K562 (cell line): ENCODE results near the gene CNPY2. TPM values are rescaled to one million over a fixed set of nuclear protein-coding genes. Genes with fewer than 3 reads are reported as not detected.

Experiments
- CHD4 ChIP-seq: fragments of 200-600 bp; sonication (generic); IDR thresholded peaks from 3 replicates; pipeline ENCODE4 v1.6.1; 2012; ENCODE audit warnings: low read depth, mild to moderate bottlenecking, mixed read lengths, low read length, inconsistent platforms; ENCODE audit not compliant: insufficient read depth, insufficient replicate concordance, poor library complexity, severe bottlenecking
- CUX1 ChIP-seq: fragments of 200-800 bp; sonication (Bioruptor generic); IDR thresholded peaks from 2 replicates; pipeline ENCODE4 v1.6.1; 2016; ENCODE audit warnings: missing genetic modification characterization, missing compliant biosample characterization
- E4F1 ChIP-seq: fragments of 250-450 bp; sonication (Bioruptor Pico); IDR thresholded peaks from 2 replicates; pipeline ENCODE4 v1.5.0; 2021; ENCODE audit warnings: mild to moderate bottlenecking, borderline replicate concordance
- FOXA1 ChIP-seq: fragments of 450-650 bp; IDR thresholded peaks from 2 replicates; pipeline ENCODE4 v1.6.1; 2016; ENCODE audit warnings: mild to moderate bottlenecking, borderline replicate concordance
- GTF3C2 ChIP-seq: IDR thresholded peaks from 3 replicates; pipeline ENCODE4 v1.6.1; 2011; ENCODE audit warnings: borderline replicate concordance, mild to moderate bottlenecking, moderate library complexity; ENCODE audit not compliant: insufficient read length; ENCODE audit errors: extremely low read depth
- IFI16 ChIP-seq: fragments of 250-450 bp; sonication (Bioruptor Pico); IDR thresholded peaks from 2 replicates; pipeline ENCODE4 v2.1.2; 2022; ENCODE audit warnings: mild to moderate bottlenecking, inconsistent platforms
- MCM2 ChIP-seq: fragments of 450-650 bp; IDR thresholded peaks from 2 replicates; pipeline ENCODE4 v1.6.1; 2017; ENCODE audit warnings: low read depth, mild to moderate bottlenecking
- MCM5 ChIP-seq: fragments of 450-650 bp; IDR thresholded peaks from 2 replicates; pipeline ENCODE4 v1.6.1; 2016; ENCODE audit warnings: low read depth
- NR2F6 ChIP-seq: fragments of 450-650 bp; formaldehyde crosslinking; IDR thresholded peaks from 2 replicates; pipeline ENCODE4 v1.4.0; 2020; ENCODE audit warnings: mild to moderate bottlenecking
- PHB ChIP-seq: fragments of 250-450 bp; sonication (Bioruptor Pico); IDR thresholded peaks from 2 replicates; pipeline ENCODE4 v1.5.0; 2021
- RBM34 ChIP-seq: fragments of 200-400 bp; formaldehyde crosslinking; IDR thresholded peaks from 2 replicates; pipeline ENCODE4 v1.6.1; 2018; ENCODE audit warnings: low read length, borderline replicate concordance; ENCODE audit not compliant: insufficient read depth
- TRIM25 ChIP-seq: fragments of 450-650 bp; IDR thresholded peaks from 2 replicates; pipeline ENCODE4 v1.7.0; 2016; ENCODE audit warnings: borderline replicate concordance
- ZNF41 ChIP-seq: fragments of 250-450 bp; sonication (Bioruptor Pico); conservative IDR thresholded peaks from 2 replicates; pipeline ENCODE4 v1.4.0; 2020; ENCODE audit warnings: mild to moderate bottlenecking
- ZNF57 ChIP-seq: fragments of 450-650 bp; formaldehyde crosslinking; IDR thresholded peaks from 2 replicates; pipeline ENCODE4 v1.4.0; 2020; ENCODE audit warnings: mild to moderate bottlenecking, moderate library complexity
- polyA plus RNA-seq, 8 experiments: library from polyadenylated mRNA; depleted of rRNA in 4 of 8; stranded (reverse) in 5 of 8; unstranded in 3 of 8; fragments of >200 nt; fragmentation: Nextera tagmentation in 2 of 8; fragmentation: Illumina TruSeq in 1 of 8; extraction: Ambion mirVana in 2 of 8; extraction: Trizol in 1 of 8; gene quantifications; 2 replicates each; pipeline versions ENCODE4 v1.2.1 to v1.2.3, GENCODE V29; 2011 to 2014; ENCODE audit warnings: inconsistent platforms in 1 of 8, missing spikeins in 1 of 8
- total RNA-seq, 7 experiments: library from RNA; depleted of rRNA in 6 of 7; stranded (reverse); fragments of >200 nt in 6 of 7; fragmentation: Illumina TruSeq in 2 of 7; extraction: Trizol in 2 of 7; gene quantifications; 2 replicates each; pipeline versions ENCODE4 v1.2.1 to v1.2.3, GENCODE V29; 2011 to 2021; ENCODE audit warnings: low replicate concordance in 1 of 7

CNPY2 gene
- total and polyA plus RNA-seq, 9 of the 15 experiments (the other 6 are each of a cell fraction or from before 2014, with no cell fraction given), result 33.8 to 190 (median 138) TPM

GRCh38 chr12:56333679-56334489 is 18.1 kb upstream of the CNPY2 start, which contains the start of gene PAN2 (continued):
- 0 out of 2 replicates have a peak, but pooled peaks have one; percentile 43 for TF ChIP-seq ZNF41 (CRISPR knock-in tag)
- TF ChIP-seq PHB, result no peak
- no peak for TF ChIP-seq CHD4
- TF ChIP-seq IFI16 (CRISPR knock-in tag), result no peak
- no peak for TF ChIP-seq FOXA1
- no peak for TF ChIP-seq MCM2
- no peak for TF ChIP-seq GTF3C2
- TF ChIP-seq MCM5, result no peak
- TF ChIP-seq E4F1, result no peak
- 0 out of 2 replicates have a peak, but pooled peaks have one; percentile 64 for TF ChIP-seq TRIM25
- TF ChIP-seq CUX1 (CRISPR knock-in tag), result peak; percentile 86
- no peak for TF ChIP-seq RBM34
- no peak for TF ChIP-seq NR2F6 (CRISPR knock-in tag)
- TF ChIP-seq ZNF57, result no peak
